Esophagus squamous epithelium (tissue), 5 donors: ENCODE results near the gene KRT6B. TPM values are rescaled to one million over a fixed set of nuclear protein-coding genes. Genes with fewer than 3 reads are reported as not detected.

Experiments used
- DNase-seq: peaks from one replicate; lab custom pipeline; 2025; lab: John Stamatoyannopoulos, UW
- H3K27ac ChIP-seq, 4 donors: fragments of 200-600 bp; sonication (generic); one replicate each; pipeline ENCODE4 v1.5.1; 2016 to 2019; ENCODE audit warnings: mild to moderate bottlenecking in 1 of 4
- H3K27me3 ChIP-seq, 4 donors: fragments of 200-600 bp; sonication (generic); 1 replicate in 3 of 4; 2 replicates in 1 of 4; pipeline versions ENCODE4 v1.5.1 to v1.6.0; 2017 to 2021; ENCODE audit warnings: antibody characterized with exemption in 1 of 4
- H3K36me3 ChIP-seq, 3 donors: fragments of 200-600 bp; sonication (generic); one replicate each; pipeline ENCODE4 v1.5.1; 2016 to 2019
- H3K4me1 ChIP-seq, 3 donors: fragments of 200-600 bp; sonication (generic); one replicate each; pipeline ENCODE4 v1.5.1; 2017 to 2019
- H3K4me3 ChIP-seq, 4 donors: fragments of 200-600 bp; sonication (generic); 1 replicate in 3 of 4; 2 replicates in 1 of 4; pipeline ENCODE4 v1.5.1; 2016 to 2019; ENCODE audit warnings: mild to moderate bottlenecking in 2 of 4, moderate library complexity in 1 of 4
- H3K9me3 ChIP-seq, 3 donors: fragments of 200-600 bp; sonication (generic); one replicate each; pipeline ENCODE4 v1.5.1; 2016 to 2019
- POLR2A ChIP-seq, 4 donors: fragments of 450-650 bp; IDR thresholded peaks; one replicate each; pipeline ENCODE4 v1.6.1; 2017; ENCODE audit warnings: antibody characterized with exemption in 4 of 4, mild to moderate bottlenecking in 4 of 4, moderate library complexity in 3 of 4
- WGBS, 2 donors: methylation state at CpG; one replicate each; pipeline ENCODE4 v1.1.5; 2018; 5-methylcytosine and 5-hydroxymethylcytosine counted together
- intact Hi-C: fragments of 100-400 bp; cut with DNase I; formaldehyde crosslinking; loops from one replicate; pipeline ENCODE4 v1.15.0; 2022
- total RNA-seq, 4 donors: library from RNA; depleted of rRNA; stranded (reverse); fragments of >200 nt; gene quantifications; one replicate each; pipeline ENCODE4 v1.1.0, GENCODE V29; 2016
- TF ChIP-seq, protein P1 (sequence below), 6 experiments: fragments of 450-650 bp in 4 of 6; fragments of 200-600 bp in 2 of 6; sonication (generic) in 2 of 6; IDR thresholded peaks; one replicate each; pipeline ENCODE4 v1.5.1; 2016 to 2019; ENCODE audit warnings: antibody characterized with exemption in 6 of 6, mild to moderate bottlenecking in 4 of 6, moderate library complexity in 4 of 6
- donor health status: DM: yes; HTN: yes; CAD: no.

The KRT6B gene
- total RNA-seq, 4 donors from 2014 or later: 308 to 3,585 (median 1,609) TPM

DNA sequence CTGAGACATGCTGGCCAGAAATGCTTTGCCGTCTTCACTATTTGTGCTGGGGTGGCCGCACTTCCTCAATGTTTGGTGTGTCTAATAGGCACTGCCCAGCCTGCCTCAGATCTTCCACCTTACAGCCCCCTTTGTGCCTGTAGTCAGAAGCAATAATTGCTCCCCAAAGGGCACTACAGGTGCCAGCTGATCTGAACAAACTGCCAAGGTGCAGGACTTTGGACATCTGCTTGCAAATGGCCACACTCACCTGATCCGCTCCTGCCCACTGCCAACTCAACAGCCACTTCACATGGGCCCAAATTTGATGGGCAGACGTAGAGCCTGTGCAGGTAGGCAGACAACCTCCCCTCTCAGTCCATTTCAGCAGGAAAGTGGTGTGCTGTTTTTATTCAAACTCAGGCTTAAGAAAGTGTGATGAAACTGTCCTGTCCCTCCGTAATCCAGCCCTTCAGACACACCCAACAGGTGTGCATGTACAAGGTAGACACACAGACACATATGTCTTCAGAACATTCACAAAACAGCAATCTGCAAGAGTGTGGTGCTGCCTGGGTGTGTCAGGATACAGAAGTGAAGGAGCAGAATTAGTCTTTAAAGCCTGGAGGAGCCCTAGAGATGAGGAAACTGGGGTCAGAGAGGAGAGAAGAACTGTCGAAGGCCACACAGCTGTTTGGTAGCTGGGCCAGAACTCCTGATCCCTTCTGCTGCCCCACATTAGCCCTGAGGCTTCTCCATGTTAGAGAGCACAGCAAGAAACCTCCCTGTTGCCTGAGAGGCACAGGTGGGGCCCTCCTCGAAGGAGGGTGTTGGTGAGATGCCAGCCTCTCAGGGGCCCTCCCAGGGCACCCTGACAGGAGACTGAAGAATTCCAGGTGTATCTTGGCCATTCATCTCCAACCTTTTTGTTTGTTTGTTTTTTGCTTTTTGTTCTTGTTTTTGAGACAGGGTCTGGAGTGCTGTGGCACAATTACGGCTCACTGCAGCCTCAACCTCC lies 13.3 kb downstream of the KRT6B start:
- no peak overlapping the region for H3K4me3 ChIP-seq
- no peaks in the 10 kb centered on the region for H3K9me3 ChIP-seq
- no peaks in the 10 kb centered on the region for H3K27me3 ChIP-seq
- H3K36me3 ChIP-seq: no peaks in the 10 kb centered on the region
- TF ChIP-seq, protein P1, sequence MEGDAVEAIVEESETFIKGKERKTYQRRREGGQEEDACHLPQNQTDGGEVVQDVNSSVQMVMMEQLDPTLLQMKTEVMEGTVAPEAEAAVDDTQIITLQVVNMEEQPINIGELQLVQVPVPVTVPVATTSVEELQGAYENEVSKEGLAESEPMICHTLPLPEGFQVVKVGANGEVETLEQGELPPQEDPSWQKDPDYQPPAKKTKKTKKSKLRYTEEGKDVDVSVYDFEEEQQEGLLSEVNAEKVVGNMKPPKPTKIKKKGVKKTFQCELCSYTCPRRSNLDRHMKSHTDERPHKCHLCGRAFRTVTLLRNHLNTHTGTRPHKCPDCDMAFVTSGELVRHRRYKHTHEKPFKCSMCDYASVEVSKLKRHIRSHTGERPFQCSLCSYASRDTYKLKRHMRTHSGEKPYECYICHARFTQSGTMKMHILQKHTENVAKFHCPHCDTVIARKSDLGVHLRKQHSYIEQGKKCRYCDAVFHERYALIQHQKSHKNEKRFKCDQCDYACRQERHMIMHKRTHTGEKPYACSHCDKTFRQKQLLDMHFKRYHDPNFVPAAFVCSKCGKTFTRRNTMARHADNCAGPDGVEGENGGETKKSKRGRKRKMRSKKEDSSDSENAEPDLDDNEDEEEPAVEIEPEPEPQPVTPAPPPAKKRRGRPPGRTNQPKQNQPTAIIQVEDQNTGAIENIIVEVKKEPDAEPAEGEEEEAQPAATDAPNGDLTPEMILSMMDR (IDR thresholded peaks at IDR 0.05): no peak
- no peak for TF ChIP-seq POLR2A (IDR thresholded peaks at IDR 0.05)
- WGBS, 2 donors: 67 to 72% methylated on average over 6 to 7 of the region's 8 CpGs
- DNase-seq: no peak
- peaks cover 27 to 77% (median 38%) of the 10 kb centered on the region in 3 donors for H3K4me1 ChIP-seq
- peak overlapping the region in 3 of 4 donors; percentile 35 to 60 (median 55) for H3K27ac ChIP-seq
- intact Hi-C loops: no loop called here

DNA sequence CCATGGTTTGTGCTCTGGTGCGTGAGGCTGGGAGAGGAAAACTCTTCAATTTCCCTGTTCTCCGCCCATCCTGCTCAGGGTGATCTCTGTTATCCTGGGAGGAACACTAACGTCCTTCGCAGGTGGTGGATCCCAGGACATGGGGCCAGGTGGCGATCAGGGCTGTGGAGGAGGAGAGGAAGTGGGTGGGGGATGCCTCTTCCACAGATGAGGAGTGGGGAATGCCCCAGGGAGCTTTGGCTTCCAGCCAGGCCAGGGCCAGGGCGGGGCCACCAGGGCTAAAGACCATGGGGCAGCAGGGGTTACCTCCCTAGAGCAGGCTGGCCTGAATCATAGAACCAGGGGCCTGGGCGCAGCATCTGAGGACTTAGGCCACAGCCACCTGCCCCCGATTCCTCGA lies 14.4 kb downstream of the KRT6B start:
- no peaks in the 10 kb centered on the region for H3K9me3 ChIP-seq
- no peak overlapping the region for H3K4me3 ChIP-seq
- no peaks in the 10 kb centered on the region for H3K36me3 ChIP-seq
- H3K4me1 ChIP-seq: peaks cover 27 to 73% (median 34%) of the 10 kb centered on the region in 3 donors
- WGBS, 2 donors: 60 to 90% methylated on average over 2 to 5 of the region's 9 CpGs
- intact Hi-C loops: no loop called here
- peaks cover 0 to 9% (median 0%) of the 10 kb centered on the region in 4 donors for H3K27me3 ChIP-seq
- H3K27ac ChIP-seq: peak overlapping the region in 1 of 4 donors; percentile 57
- TF ChIP-seq, protein P1 (IDR thresholded peaks at IDR 0.05): no peak
- TF ChIP-seq POLR2A (IDR thresholded peaks at IDR 0.05): no peak
- no peak for DNase-seq

- peaks cover 0 to 11% (median 0%) of the 10 kb centered on the region in 4 donors for H3K27me3 ChIP-seq
- peak overlapping the region; percentile 43 to 61 (median 53) for H3K27ac ChIP-seq
- no peak overlapping the region for H3K4me3 ChIP-seq
- WGBS, 2 donors: 56 to 60% methylated on average over 9 of the region's 9 CpGs
- H3K9me3 ChIP-seq: no peaks in the 10 kb centered on the region
- peaks cover 27 to 70% (median 34%) of the 10 kb centered on the region in 3 donors for H3K4me1 ChIP-seq
- DNase-seq: no peak
- H3K36me3 ChIP-seq: no peaks in the 10 kb centered on the region
- intact Hi-C loops: no loop called here
- TF ChIP-seq POLR2A (IDR thresholded peaks at IDR 0.05): no peak
- TF ChIP-seq, protein P1 (IDR thresholded peaks at IDR 0.05): no peak
Observed at GRCh38 chr12:52436828-52437474, 15.0 kb downstream of the KRT6B start.

DNA sequence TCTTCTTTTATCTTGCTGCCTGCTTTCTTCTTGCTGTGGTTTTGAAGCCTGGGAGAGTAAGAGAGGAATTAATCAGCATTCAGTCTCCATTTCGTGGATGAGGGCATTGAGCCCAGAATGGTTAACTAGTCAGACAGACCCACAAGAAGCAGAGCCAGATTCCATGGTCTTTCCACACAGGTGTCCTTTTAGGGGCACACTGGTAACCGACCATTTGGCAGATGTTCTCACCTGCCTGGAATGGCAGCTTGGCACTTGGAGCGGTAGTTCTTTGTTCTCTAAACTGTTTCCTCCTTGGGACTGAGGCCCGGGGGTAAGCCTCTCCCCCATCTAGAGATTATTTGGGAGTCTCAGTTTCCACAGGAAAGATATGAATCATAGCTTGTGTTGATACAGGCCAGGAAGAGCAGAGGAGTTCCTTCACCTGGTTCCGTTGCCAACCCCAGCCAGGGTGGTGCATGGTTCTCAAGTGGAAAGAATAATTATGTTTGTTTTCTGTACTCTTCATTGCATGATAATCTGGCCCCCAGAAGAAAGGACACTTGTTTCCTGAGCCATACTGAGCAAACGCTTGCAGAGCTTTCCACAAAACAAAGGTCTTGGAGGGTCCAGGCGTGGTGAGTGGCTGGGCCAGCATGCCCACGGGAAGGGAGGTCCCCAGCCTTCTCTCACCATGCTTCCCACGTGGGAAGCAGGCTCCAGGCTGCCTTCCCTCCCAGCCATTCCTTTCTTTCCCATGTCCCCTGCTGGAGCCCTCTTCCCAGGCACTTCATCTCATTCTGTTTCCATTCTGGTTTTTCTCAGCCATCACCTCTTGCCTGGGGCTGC lies 15.7 kb downstream of the KRT6B start:
- Histone ChIP-seq H3K4me3 (no peak overlapping the region), H3K36me3 (no peaks in the 10 kb centered on the region), H3K27ac (peak overlapping the region; percentile 43 to 61 (median 53)), H3K27me3 (peaks cover 0 to 18% (median 0%) of the 10 kb centered on the region in 4 donors), H3K4me1 (peaks cover 27 to 62% (median 34%) of the 10 kb centered on the region in 3 donors), H3K9me3 (no peaks in the 10 kb centered on the region)
- TF ChIP-seq POLR2A (IDR thresholded peaks at IDR 0.05): no peak
- TF ChIP-seq, protein P1 (IDR thresholded peaks at IDR 0.05): no peak
- DNase-seq: no peak
- 34 to 40% methylated on average over 9 of the region's 9 CpGs for WGBS, 2 donors
- intact Hi-C loops: no loop called here
